Uterus (tissue), 2 donors: ENCODE results near the gene VPS16.

Experiments
- CTCF ChIP-seq, 4 experiments: fragments of 200-600 bp in 2 of 4; fragments of 450-650 bp in 2 of 4; sonication (generic) in 2 of 4; IDR thresholded peaks; one replicate each; pipeline ENCODE4 v1.5.1; 2016 to 2019; ENCODE audit warnings: antibody characterized with exemption in 4 of 4, mild to moderate bottlenecking in 2 of 4, moderate library complexity in 1 of 4
- POLR2A ChIP-seq, 2 donors: fragments of 450-650 bp; IDR thresholded peaks; one replicate each; pipeline ENCODE4 v1.6.1; 2016; ENCODE audit warnings: antibody characterized with exemption in 2 of 2, mild to moderate bottlenecking in 1 of 2, moderate library complexity in 1 of 2

- TF ChIP-seq CTCF (IDR thresholded peaks at IDR 0.05) = no peak
- TF ChIP-seq POLR2A (IDR thresholded peaks at IDR 0.05) = no peak
These were observed 18.0 kb downstream of the VPS16 start for GRCh38 chr20:2858591-2858990.
